SK-N-SH (cell line): ENCODE data around the gene SKA1. TPM values are rescaled to one million over a fixed set of nuclear protein-coding genes. Genes with fewer than 3 reads are reported as not detected.

Experiments used
- CTCF ChIA-PET: fragments of 300-600, 350-600 bp; formaldehyde crosslinking; extraction: SDS; loops from one replicate; lab custom pipeline; 2021; lab: Yijun Ruan, JAX
- POLR2A ChIA-PET: fragments of 350-600 bp; sonication (Branson Sonifier 250); formaldehyde crosslinking; extraction: SDS; loops from one replicate; lab custom pipeline; 2020; ENCODE audit warnings: antibody characterized with exemption, inconsistent platforms; lab: Yijun Ruan, JAX
- DNase-seq: peaks from one replicate; pipeline ENCODE4 v3.0.0; 2012
- H2AFZ ChIP-seq: fragments of 200-600 bp; sonication (generic); 2 replicates; pipeline ENCODE4 v1.8.1; 2016; ENCODE audit warnings: antibody characterized with exemption, mild to moderate bottlenecking, low read depth
- H3F3A ChIP-seq: fragments of 200-600 bp; sonication (generic); replicated peaks from 2 replicates; pipeline ENCODE3; 2016; ENCODE audit warnings: antibody characterized with exemption, mild to moderate bottlenecking; ENCODE audit not compliant: insufficient read depth
- H3K27ac ChIP-seq, 2 experiments: fragments of 200-500 bp in 1 of 2; fragments of 200-600 bp in 1 of 2; sonication (Bioruptor generic) in 1 of 2; sonication (generic), shearing (Covaris generic) in 1 of 2; 2 replicates each; pipeline versions ENCODE4 v1.5.1 to v1.6.1; 2014 to 2016; ENCODE audit warnings: low read depth in 2 of 2, inconsistent platforms in 1 of 2, low read length in 1 of 2, mild to moderate bottlenecking in 1 of 2, mixed read lengths in 1 of 2
- H3K27me3 ChIP-seq: fragments of 200-600 bp; sonication (generic), shearing (Covaris generic); 2 replicates; pipeline ENCODE4 v1.6.1; 2016; ENCODE audit warnings: mixed run types; ENCODE audit not compliant: insufficient read depth
- H3K36me3 ChIP-seq, 2 experiments: fragments of 200-500 bp in 1 of 2; fragments of 200-600 bp in 1 of 2; sonication (Bioruptor generic) in 1 of 2; sonication (generic) in 1 of 2; replicated peaks in 1 of 2; 2 replicates each; pipeline versions ENCODE3 to v1.5.1; 2014 to 2016; ENCODE audit warnings: low read length in 1 of 2, mild to moderate bottlenecking in 1 of 2; ENCODE audit not compliant: insufficient read depth in 2 of 2, control insufficient read depth in 1 of 2
- H3K4me1 ChIP-seq, 2 experiments: fragments of 200-500 bp in 1 of 2; fragments of 200-600 bp in 1 of 2; sonication (Bioruptor generic) in 1 of 2; sonication (generic), shearing (Covaris generic) in 1 of 2; 2 replicates each; pipeline versions ENCODE4 v1.5.1 to v1.6.1; 2014 to 2016; ENCODE audit warnings: low read depth in 1 of 2, low read length in 1 of 2, mixed run types in 1 of 2; ENCODE audit not compliant: insufficient read depth in 2 of 2, control insufficient read depth in 1 of 2
- H3K4me2 ChIP-seq: fragments of 200-600 bp; sonication (generic), shearing (Covaris generic); 2 replicates; pipeline ENCODE4 v1.6.1; 2017; ENCODE audit warnings: mixed run types
- H3K4me3 ChIP-seq, 2 experiments: fragments of 200-500 bp in 1 of 2; fragments of 200-600 bp in 1 of 2; sonication (Bioruptor generic) in 1 of 2; sonication (generic), shearing (Covaris generic) in 1 of 2; 2 replicates each; pipeline versions ENCODE4 v1.5.1 to v1.8.1; 2014 to 2016; ENCODE audit warnings: low read depth in 2 of 2, inconsistent platforms in 1 of 2, low read length in 1 of 2, mild to moderate bottlenecking in 1 of 2, mixed read lengths in 1 of 2, moderate library complexity in 1 of 2
- H3K79me2 ChIP-seq: fragments of 200-600 bp; sonication (generic); 2 replicates; pipeline ENCODE4 v1.8.1; 2017; ENCODE audit warnings: mild to moderate bottlenecking; ENCODE audit not compliant: insufficient read depth
- H3K9ac ChIP-seq: fragments of 200-600 bp; sonication (generic); 2 replicates; pipeline ENCODE4 v1.6.1; 2017; ENCODE audit warnings: mixed run types
- H3K9me2 ChIP-seq: fragments of 200-600 bp; sonication (generic); 2 replicates; pipeline ENCODE4 v1.6.1; 2017; ENCODE audit warnings: mixed run types
- H3K9me3 ChIP-seq: fragments of 200-600 bp; sonication (generic); 2 replicates; pipeline ENCODE4 v1.6.1; 2017; ENCODE audit warnings: mixed run types, mild to moderate bottlenecking, moderate library complexity
- H4K20me1 ChIP-seq: fragments of 200-600 bp; sonication (generic); 2 replicates; pipeline ENCODE4 v1.6.1; 2017; ENCODE audit warnings: mild to moderate bottlenecking, mixed run types; ENCODE audit not compliant: insufficient read depth
- CHD2 ChIP-seq: fragments of 150-350 bp; IDR thresholded peaks from 2 replicates; pipeline ENCODE4 v1.6.1; 2018; ENCODE audit warnings: low read length; ENCODE audit not compliant: partially characterized antibody
- CTCF ChIP-seq: fragments of 200-600 bp; sonication (generic); IDR thresholded peaks from 2 replicates; pipeline ENCODE4 v1.6.1; 2017; ENCODE audit warnings: antibody characterized with exemption, mild to moderate bottlenecking, moderate library complexity
- ELF1 ChIP-seq: IDR thresholded peaks from 2 replicates; pipeline ENCODE4 v1.4.0; 2012
- EP300 ChIP-seq, 2 experiments: IDR thresholded peaks; 2 replicates each; pipeline versions ENCODE4 v1.4.0 to v1.6.1; 2012; ENCODE audit warnings: borderline replicate concordance in 1 of 2, low read depth in 1 of 2, low read length in 1 of 2
- FOSL2 ChIP-seq: IDR thresholded peaks from 2 replicates; pipeline ENCODE4 v1.4.0; 2012; ENCODE audit warnings: low read depth, mild to moderate bottlenecking, moderate library complexity, borderline replicate concordance
- IRF3 ChIP-seq: fragments of 150-350 bp; IDR thresholded peaks from 2 replicates; pipeline ENCODE4 v1.6.1; 2016; ENCODE audit warnings: mild to moderate bottlenecking, low read depth, low read length
- MAX ChIP-seq: IDR thresholded peaks from 2 replicates; pipeline ENCODE4 v1.4.0; 2012; ENCODE audit warnings: low read depth
- NFIC ChIP-seq: IDR thresholded peaks from 2 replicates; pipeline ENCODE4 v1.4.0; 2012; ENCODE audit warnings: borderline replicate concordance
- NRF1 ChIP-seq: IDR thresholded peaks from 2 replicates; pipeline ENCODE4 v1.6.1; 2012; ENCODE audit warnings: low read depth, mild to moderate bottlenecking, low read length
- RAD21 ChIP-seq: IDR thresholded peaks from 2 replicates; pipeline ENCODE4 v1.6.1; 2012; ENCODE audit warnings: mild to moderate bottlenecking, low read length
- RFX5 ChIP-seq: IDR thresholded peaks from 2 replicates; pipeline ENCODE4 v1.6.1; 2012; ENCODE audit warnings: mild to moderate bottlenecking, improper control_type of control experiment, low read length
- RXRA ChIP-seq: IDR thresholded peaks from 2 replicates; pipeline ENCODE4 v1.4.0; 2012; ENCODE audit warnings: low read depth, mild to moderate bottlenecking, borderline replicate concordance
- USF2 ChIP-seq: fragments of 150-350 bp; IDR thresholded peaks from 2 replicates; pipeline ENCODE4 v1.6.1; 2017; ENCODE audit warnings: antibody characterized with exemption, low read length, low read depth, borderline replicate concordance
- ZBTB33 ChIP-seq: IDR thresholded peaks from 2 replicates; pipeline ENCODE4 v1.4.0; 2012; ENCODE audit warnings: low read depth, borderline replicate concordance
- WGBS: methylation state at CpG from one replicate; pipeline ENCODE4 v1.1.6; 2017; ENCODE audit warnings: low lambda C conversion rate; 5-methylcytosine and 5-hydroxymethylcytosine counted together
- polyA plus RNA-seq, 3 experiments: library from polyadenylated mRNA; depleted of rRNA; stranded (reverse); fragments of >200 nt; gene quantifications; 2 replicates each; pipeline ENCODE4 v1.2.3, GENCODE V29; 2012

SKA1 gene
- polyA plus RNA-seq, 1 of the 3 experiments (the other 2 are of a cell fraction) = 4.5 TPM

GRCh38 chr18:50327983-50328382 lies 46.9 kb upstream of the SKA1 start:
- no peak overlapping the region for H3K4me2 ChIP-seq
- no peaks in the 10 kb centered on the region for H3K9me3 ChIP-seq
- TF ChIP-seq NFIC (no peak), IRF3 (no peak), NRF1 (no peak), RFX5 (no peak), FOSL2 (no peak), ELF1 (no peak), USF2 (no peak), CHD2 (no peak), ZBTB33 (no peak), RAD21 (no peak), RXRA (no peak), MAX (no peak), CTCF (no peak), EP300 (IDR thresholded peaks at IDR 0.05; ENCODE audit: borderline replicate concordance in 1 of 2, low read depth in 1 of 2, low read length in 1 of 2) (no peak)
- TF ChIP-seq, all 33 proteins: peak for 0
- H4K20me1 ChIP-seq = no peaks in the 10 kb centered on the region
- H3K27ac ChIP-seq = no peak overlapping the region
- no peak for DNase-seq
- no peak overlapping the region for H3K9ac ChIP-seq
- CTCF ChIA-PET = interaction anchor here (2.3 kb wide), 1 partner anchor 29 kb away, joined by 12 read pairs; no protein-coding TSS in a partner anchor
- no peaks in the 10 kb centered on the region for H3K9me2 ChIP-seq
- H3K79me2 ChIP-seq = no peaks in the 10 kb centered on the region
- no peaks in the 10 kb centered on the region for H3K4me1 ChIP-seq
- H3F3A ChIP-seq = no peaks in the 10 kb centered on the region
- POLR2A ChIA-PET = no interaction called here
- H3K36me3 ChIP-seq = no peaks in the 10 kb centered on the region
- WGBS = 35% methylated on average over 3 of the region's 3 CpGs
- no peaks in the 10 kb centered on the region for H3K27me3 ChIP-seq
- H2AFZ ChIP-seq = no peak overlapping the region
- no peak overlapping the region for H3K4me3 ChIP-seq
